IMR-90 (cell line): Measurements from ENCODE around the gene CAMKMT. TPM values are rescaled to one million over a fixed set of nuclear protein-coding genes. Genes with fewer than 3 reads are reported as not detected.

Source experiments
- ATAC-seq: fragments of 200-7000 bp; cut with Tn5 transposase; 2 replicates; pipeline ENCODE4 v1.9.1; 2020; ENCODE audit warnings: low read depth, mild to moderate bottlenecking, moderate library complexity
- BruUV-seq: library from RNA; stranded (reverse); fragments of 400-500 nt; replicated peaks from 2 replicates; lab custom pipeline; 2021; lab: Mats Ljungman, UMichigan
- CTCF ChIA-PET: fragments of 300-600 bp; formaldehyde crosslinking; extraction: SDS; loops from one replicate; lab custom pipeline; 2021; ENCODE audit warnings: antibody characterized with exemption; lab: Yijun Ruan, JAX
- POLR2A ChIA-PET: fragments of 300-600 bp; sonication (Branson Sonifier 250); formaldehyde crosslinking; loops from one replicate; lab custom pipeline; 2022; ENCODE audit warnings: antibody characterized with exemption; ENCODE audit not compliant: unreplicated experiment; lab: Charles Lee
- DNase-seq: peaks from one replicate; pipeline ENCODE4 v3.0.0; 2013
- H2AFZ ChIP-seq: replicated peaks from 2 replicates; pipeline ENCODE3; 2013; ENCODE audit warnings: low read length, mild to moderate bottlenecking; ENCODE audit not compliant: poor library complexity
- H2AK5ac ChIP-seq: 2 replicates; pipeline ENCODE4 v1.6.1; 2013; ENCODE audit warnings: low read depth, low read length, inconsistent platforms
- H2AK9ac ChIP-seq: replicated peaks from 2 replicates; pipeline ENCODE3; 2013; ENCODE audit warnings: mild to moderate bottlenecking, low read depth, low read length, moderate library complexity; ENCODE audit not compliant: poor library complexity
- H2BK120ac ChIP-seq: 2 replicates; pipeline ENCODE4 v1.6.1; 2013; ENCODE audit warnings: low read depth, low read length, inconsistent platforms
- H2BK15ac ChIP-seq: 3 replicates; pipeline ENCODE4 v1.6.1; 2013; ENCODE audit warnings: low read depth, low read length, inconsistent platforms
- H2BK20ac ChIP-seq: 2 replicates; pipeline ENCODE4 v1.6.1; 2013; ENCODE audit warnings: low read depth, mild to moderate bottlenecking, inconsistent platforms, low read length, moderate library complexity
- H2BK5ac ChIP-seq: 2 replicates; pipeline ENCODE4 v1.6.1; 2013; ENCODE audit warnings: mild to moderate bottlenecking, low read depth, low read length, inconsistent platforms; ENCODE audit not compliant: poor library complexity, severe bottlenecking
- H3K14ac ChIP-seq: replicated peaks from 2 replicates; pipeline ENCODE4 v1.6.1; 2013; ENCODE audit warnings: low read depth, low read length, inconsistent platforms
- H3K18ac ChIP-seq: 2 replicates; pipeline ENCODE4 v1.6.1; 2013; ENCODE audit warnings: low read depth, low read length, control low read depth
- H3K23ac ChIP-seq: 2 replicates; pipeline ENCODE4 v1.6.1; 2013; ENCODE audit warnings: low read depth, low read length, inconsistent platforms
- H3K27ac ChIP-seq: 2 replicates; pipeline ENCODE4 v1.5.1; 2013; ENCODE audit warnings: mild to moderate bottlenecking, control low read depth, low read length; ENCODE audit not compliant: insufficient read depth
- H3K27me3 ChIP-seq: 2 replicates; pipeline ENCODE4 v1.6.1; 2013; ENCODE audit warnings: low read length; ENCODE audit not compliant: control insufficient read depth, insufficient read depth
- H3K36me3 ChIP-seq: 2 replicates; pipeline ENCODE4 v1.6.1; 2013; ENCODE audit warnings: low read length, mixed read lengths; ENCODE audit not compliant: control insufficient read depth, insufficient read depth
- H3K4ac ChIP-seq: 2 replicates; pipeline ENCODE4 v1.6.1; 2013; ENCODE audit warnings: low read depth, low read length, inconsistent platforms
- H3K4me1 ChIP-seq: 2 replicates; pipeline ENCODE4 v1.6.1; 2013; ENCODE audit warnings: low read length, mixed read lengths; ENCODE audit not compliant: control insufficient read depth, insufficient read depth
- H3K4me2 ChIP-seq: 2 replicates; pipeline ENCODE4 v1.6.1; 2013; ENCODE audit warnings: low read depth, mild to moderate bottlenecking, control low read depth, low read length, moderate library complexity
- H3K4me3 ChIP-seq: 2 replicates; pipeline ENCODE4 v1.5.1; 2013; ENCODE audit warnings: low read depth, mild to moderate bottlenecking, control low read depth, low read length, moderate library complexity; ENCODE audit not compliant: insufficient read depth
- H3K56ac ChIP-seq: 2 replicates; pipeline ENCODE4 v1.6.1; 2013; ENCODE audit warnings: low read length, inconsistent platforms; ENCODE audit not compliant: insufficient read depth; ENCODE audit errors: extremely low read depth
- H3K79me1 ChIP-seq, 2 experiments: 2 replicates each; pipeline ENCODE4 v1.6.1; 2013; ENCODE audit warnings: low read length in 2 of 2, inconsistent platforms in 1 of 2, low read depth in 1 of 2
- H3K9ac ChIP-seq: 2 replicates; pipeline ENCODE4 v1.6.1; 2013; ENCODE audit warnings: low read depth, low read length, control low read depth
- H3K9me1 ChIP-seq: 2 replicates; pipeline ENCODE4 v1.6.1; 2013; ENCODE audit warnings: low read length, inconsistent platforms; ENCODE audit not compliant: insufficient read depth
- H3K9me3 ChIP-seq: 2 replicates; pipeline ENCODE4 v1.6.1; 2013; ENCODE audit warnings: low read length; ENCODE audit not compliant: control insufficient read depth, insufficient read depth
- H4K20me1 ChIP-seq: 2 replicates; pipeline ENCODE4 v1.6.1; 2013; ENCODE audit warnings: low read length, inconsistent platforms; ENCODE audit not compliant: insufficient read depth
- H4K5ac ChIP-seq: 2 replicates; pipeline ENCODE4 v1.6.1; 2013; ENCODE audit warnings: mild to moderate bottlenecking, low read depth, low read length, control low read depth
- H4K8ac ChIP-seq, 2 experiments: 2 replicates each; pipeline ENCODE4 v1.6.1; 2013; ENCODE audit warnings: low read depth in 2 of 2, low read length in 2 of 2, control low read depth in 1 of 2, inconsistent platforms in 1 of 2
- H4K91ac ChIP-seq: 2 replicates; pipeline ENCODE4 v1.6.1; 2013; ENCODE audit warnings: low read depth, low read length, inconsistent platforms; ENCODE audit not compliant: insufficient read depth
- BHLHE40 ChIP-seq: fragments of 150-350 bp; IDR thresholded peaks from 2 replicates; pipeline ENCODE4 v1.6.1; 2016; ENCODE audit warnings: mild to moderate bottlenecking, low read depth, low read length
- CHD1 ChIP-seq: IDR thresholded peaks from 2 replicates; pipeline ENCODE4 v1.6.1; 2012; ENCODE audit warnings: low read depth, low read length, improper control_type of control experiment
- FOS ChIP-seq: fragments of 150-350 bp; IDR thresholded peaks from 2 replicates; pipeline ENCODE4 v1.6.1; 2016; ENCODE audit warnings: low read depth, low read length
- MAFK ChIP-seq: IDR thresholded peaks from 2 replicates; pipeline ENCODE4 v1.6.1; 2012; ENCODE audit warnings: low read depth, low read length, improper control_type of control experiment
- NFE2L2 ChIP-seq: fragments of 150-350 bp; IDR thresholded peaks from 2 replicates; pipeline ENCODE4 v1.6.1; 2016; ENCODE audit warnings: low read depth, mild to moderate bottlenecking, low read length
- POLR2A ChIP-seq: IDR thresholded peaks from 2 replicates; pipeline ENCODE4 v1.6.1; 2012; ENCODE audit warnings: mild to moderate bottlenecking, low read depth, low read length
- SMC3 ChIP-seq: fragments of 150-350 bp; IDR thresholded peaks from 2 replicates; pipeline ENCODE4 v1.6.1; 2016; ENCODE audit warnings: low read depth, mild to moderate bottlenecking, antibody characterized with exemption, low read length, moderate library complexity
- USF2 ChIP-seq: fragments of 150-350 bp; IDR thresholded peaks from 2 replicates; pipeline ENCODE4 v1.6.1; 2017; ENCODE audit warnings: mild to moderate bottlenecking, antibody characterized with exemption, low read length, low read depth
- WGBS, 2 experiments: methylation state at CpG; one replicate each; pipeline versions ENCODE4 v1.1.5 to v1.1.7; 2013; ENCODE audit warnings: missing lambda C conversion rate in 2 of 2; ENCODE audit not compliant: insufficient read length in 1 of 2; ENCODE audit errors: extremely low coverage in 2 of 2; 5-methylcytosine and 5-hydroxymethylcytosine counted together
- dilution Hi-C: fragments of 300-500 bp; cut with HindIII; formaldehyde crosslinking; loops from one replicate; pipeline ENCODE4 v1.14.3; 2018; ENCODE audit warnings: low sequenced_read_pairs; ENCODE audit not compliant: unreplicated experiment
- in situ Hi-C: fragments of 300-500 bp; cut with MboI; formaldehyde crosslinking; loops from 3 replicates; pipeline ENCODE4 v1.14.3; 2019; ENCODE audit warnings: low sequenced_read_pairs, inconsistent platforms, mixed read lengths
- intact Hi-C: fragments of 100-400 bp; cut with micrococcal nuclease; formaldehyde crosslinking; loops from 2 replicates; pipeline ENCODE4 v1.10.0; 2022
- polyA plus RNA-seq, 3 experiments: library from polyadenylated mRNA; depleted of rRNA; stranded (reverse); fragments of >200 nt; gene quantifications; 2 replicates each; pipeline ENCODE4 v1.2.3, GENCODE V29; 2012; ENCODE audit warnings: low replicate concordance in 1 of 3
- total RNA-seq: library from RNA; depleted of rRNA; stranded (reverse); fragments of >200 nt; gene quantifications from 2 replicates; pipeline ENCODE4 v1.2.3, GENCODE V29; 2012

The CAMKMT gene
- total and polyA plus RNA-seq, 2 of the 4 experiments (the other 2 are of a cell fraction) = 4.4 to 6.8 TPM

- no CpG with 5 or more reads among the region's 27 CpGs for WGBS, 2 experiments
- Histone ChIP-seq H3K14ac (no peak overlapping the region), H3K27ac (no peak overlapping the region), H3K9ac (no peak overlapping the region), H3K56ac (no peak overlapping the region), H2BK5ac (no peak overlapping the region), H4K5ac (no peak overlapping the region), H3K9me3 (0 out of 2 replicates have a peak, but pooled peaks cover 1% of the 10 kb centered on the region), H3K18ac (no peak overlapping the region), H3K79me1 (no peaks in the 10 kb centered on the region), H3K9me1 (no peaks in the 10 kb centered on the region), H2BK120ac (no peak overlapping the region), H2BK20ac (no peak overlapping the region), H4K20me1 (no peaks in the 10 kb centered on the region), H3K27me3 (peaks cover 73% of the 10 kb centered on the region), H2AK9ac (no peak overlapping the region), H2BK15ac (no peak overlapping the region), H3K36me3 (no peaks in the 10 kb centered on the region), H3K4ac (no peak overlapping the region), H2AK5ac (no peak overlapping the region), H4K91ac (no peak overlapping the region), H2AFZ (no peak overlapping the region), H3K4me3 (no peak overlapping the region), H3K23ac (no peak overlapping the region), H3K4me1 (no peaks in the 10 kb centered on the region), H4K8ac (no peak overlapping the region), H3K4me2 (no peak overlapping the region)
- no peak for ATAC-seq
- ChIA-PET CTCF (no interaction called here), POLR2A (no interaction called here)
- intact Hi-C loops = no loop called here
- TF ChIP-seq NFE2L2 (no peak), SMC3 (no peak), USF2 (no peak), BHLHE40 (no peak), MAFK (no peak), POLR2A (no peak), FOS (no peak), CHD1 (no peak)
- no peak for DNase-seq
- dilution Hi-C loops = no loop called here
- in situ Hi-C loops = no loop called here
- BruUV-seq = no TSS peak
Observed at GRCh38 chr2:44802777-44803424, 441.2 kb downstream of the CAMKMT start.
